RPMI8226 (cell line): Measurements from ENCODE around the gene HOXA5.

ENCODE experiments used
- DNase-seq: peaks from one replicate; pipeline ENCODE4 v3.0.0-alpha.2; 2015

The HOXA5 gene

DNA sequence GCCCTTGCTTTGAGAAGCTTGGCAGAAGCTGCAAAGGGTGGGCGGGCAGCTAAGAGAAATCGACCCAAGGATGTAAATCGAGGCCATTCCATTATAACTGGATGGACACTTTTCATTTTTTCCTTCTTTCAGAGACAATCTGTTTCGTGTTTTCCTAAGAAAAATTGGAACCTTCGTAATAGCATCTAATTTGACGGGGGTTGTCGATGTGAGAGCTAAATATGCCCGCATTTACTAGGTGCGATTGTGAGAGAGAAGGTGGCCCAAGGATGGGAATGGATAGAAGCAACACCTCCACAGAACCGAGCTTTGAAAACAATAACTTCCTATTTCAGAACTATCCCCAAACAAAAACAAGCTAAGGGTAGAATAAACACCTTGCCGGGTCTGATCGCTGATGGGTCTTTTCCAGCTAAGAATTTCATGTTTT lies 12.1 kb downstream of the HOXA5 start:
- no peak for DNase-seq

- no peak for DNase-seq
Observed at GRCh38 chr7:27130540-27131389, 12.7 kb downstream of the HOXA5 start, which contains the start of gene HOXA4. Gene HOXA4, minus strand, starts transcription at chr7:27130757. Its CDS starts 24 bp downstream, at chr7:27130733.

DNA sequence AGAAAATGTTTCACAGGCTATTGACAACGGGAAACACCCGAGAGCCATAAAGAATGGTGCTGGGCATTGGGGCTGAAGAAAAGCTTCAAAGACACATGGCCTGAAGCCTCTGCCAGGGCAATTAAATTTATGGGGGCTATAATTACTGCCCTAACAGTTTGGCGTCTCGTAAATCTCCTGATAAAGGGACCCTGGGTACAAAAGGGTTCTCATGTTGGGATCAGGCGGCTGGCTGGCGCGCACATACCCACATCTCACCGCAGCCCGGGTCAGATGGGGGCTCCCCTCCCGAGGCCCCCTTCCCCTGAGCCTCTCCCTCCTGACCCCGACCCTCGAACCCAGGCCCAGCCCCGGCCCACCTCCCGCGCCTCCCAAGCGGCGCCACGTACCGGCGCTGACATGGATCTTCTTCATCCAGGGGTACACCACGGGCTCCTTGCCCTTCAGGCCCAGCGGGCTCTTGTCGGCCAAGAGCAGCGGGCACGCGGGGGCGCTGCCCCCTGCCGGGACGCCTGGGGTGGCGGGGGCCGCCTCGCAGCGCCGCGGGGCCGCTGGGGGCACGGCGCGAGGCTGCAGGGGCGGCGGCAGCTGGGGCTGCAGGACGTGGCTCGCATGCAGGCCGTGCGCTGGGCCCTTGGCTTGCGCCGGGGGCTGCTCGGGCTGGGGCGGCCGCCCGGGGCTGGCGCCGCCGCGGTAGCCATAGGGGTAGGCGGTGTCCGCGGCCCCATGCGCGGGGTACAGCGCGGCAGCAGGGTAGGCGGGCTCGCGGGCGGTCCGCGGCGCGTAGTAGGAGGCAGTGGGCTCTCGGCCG lies 13.5 kb downstream of the HOXA5 start:
- no peak for DNase-seq

DNA sequence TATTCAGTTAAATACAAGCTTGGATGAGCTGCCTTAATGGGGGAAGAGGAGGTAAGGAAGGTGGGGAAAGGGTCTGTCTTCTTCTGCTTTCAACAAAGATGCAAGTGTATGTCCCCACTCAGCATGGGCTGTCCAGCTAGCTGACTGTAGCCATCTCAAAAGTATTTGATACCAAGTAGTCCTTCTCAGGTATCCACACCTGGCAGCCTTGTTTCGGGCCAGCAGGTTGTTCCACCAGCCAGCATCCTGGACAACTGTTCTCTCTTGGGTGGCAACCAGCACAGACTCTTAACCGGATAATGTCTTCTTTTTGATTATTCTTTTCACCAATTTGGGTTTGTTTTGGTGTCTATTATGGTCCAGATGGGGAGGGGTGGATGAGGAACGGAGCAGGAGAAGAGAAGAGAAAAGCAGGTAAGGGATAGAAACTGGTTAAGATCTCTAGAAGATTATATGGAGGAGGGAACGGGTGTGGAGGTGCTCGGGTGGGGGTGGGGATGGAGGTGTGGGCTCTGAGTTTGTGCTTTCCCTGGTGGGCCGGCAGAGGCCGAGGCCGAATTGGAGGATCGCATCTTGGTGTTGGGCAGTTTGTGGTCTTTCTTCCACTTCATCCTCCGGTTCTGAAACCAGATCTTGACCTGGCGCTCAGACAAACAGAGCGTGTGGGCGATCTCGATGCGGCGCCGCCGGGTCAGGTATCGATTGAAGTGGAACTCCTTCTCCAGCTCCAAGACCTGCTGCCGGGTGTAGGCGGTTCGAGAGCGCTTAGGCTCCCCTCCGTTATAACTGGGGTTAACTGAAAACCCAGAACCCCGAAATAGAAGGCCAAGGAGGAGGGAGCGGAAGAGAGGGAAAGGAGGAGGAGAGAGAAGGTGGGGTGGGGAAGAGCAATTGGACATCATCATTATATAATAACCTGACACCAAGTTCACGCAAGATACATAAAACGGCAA lies 14.4 kb downstream of the HOXA5 start:
- DNase-seq = no peak

- DNase-seq = no peak
Observed at GRCh38 chr7:27128034-27128433, 15.4 kb downstream of the HOXA5 start.

GRCh38 chr7:27126596-27127327 lies 16.7 kb downstream of the HOXA5 start:
- no peak for DNase-seq

DNA sequence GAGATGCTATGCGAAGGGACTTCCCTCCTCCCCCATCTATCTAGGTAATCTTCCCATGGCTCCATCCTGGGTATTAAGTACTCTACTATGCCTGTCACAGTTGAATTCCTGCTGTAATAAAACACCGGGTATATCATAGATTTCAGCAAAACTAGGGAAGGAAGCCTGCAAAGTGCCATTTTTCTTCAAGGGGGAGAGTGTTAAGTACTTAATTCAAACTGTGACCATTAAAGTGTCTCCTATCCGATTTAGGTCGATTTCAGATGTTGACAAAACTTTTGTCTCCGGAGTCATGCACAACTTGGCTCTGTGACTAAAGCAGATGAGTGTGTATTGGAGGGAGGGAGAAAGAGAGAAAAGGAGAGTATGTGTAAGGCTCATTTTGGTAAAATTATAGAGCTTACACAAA lies 17.5 kb downstream of the HOXA5 start:
- no peak for DNase-seq

DNA sequence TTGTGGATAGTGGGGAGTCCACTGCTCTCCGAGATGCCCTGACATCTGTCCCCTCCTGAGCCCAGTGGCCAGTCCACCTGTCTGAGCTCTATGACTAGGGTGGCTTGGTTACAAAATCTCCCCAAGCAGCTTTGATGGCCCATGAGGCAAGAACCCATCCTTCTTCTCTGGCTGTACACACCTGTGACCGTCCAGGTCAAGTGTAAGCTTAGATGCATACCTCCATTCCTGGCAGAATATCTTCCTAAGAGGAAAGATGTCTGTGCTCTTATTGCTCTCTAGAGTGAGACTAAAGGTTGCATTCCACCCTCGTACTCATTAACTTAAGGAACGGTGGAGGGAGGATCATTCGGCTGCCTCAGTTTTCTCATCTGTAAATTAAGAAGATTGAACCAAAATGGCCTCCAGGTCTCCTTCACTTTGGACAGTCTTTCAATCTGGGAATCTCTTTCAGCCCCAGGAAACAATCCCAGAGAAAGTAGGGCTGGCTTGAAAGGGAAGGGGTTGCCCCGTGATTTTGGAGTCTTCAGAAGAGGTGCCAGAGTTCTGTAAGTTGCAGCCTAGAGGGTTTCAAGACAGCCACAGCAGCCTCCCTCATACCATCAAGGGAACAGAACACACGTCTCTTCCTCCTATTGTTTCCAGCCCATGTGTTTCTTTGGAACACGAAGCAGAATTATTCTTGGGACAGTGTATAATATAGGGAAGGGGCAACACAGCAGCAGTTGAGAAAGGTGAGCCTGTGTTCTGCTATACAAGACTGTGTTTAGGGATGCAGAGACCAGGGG lies 18.4 kb downstream of the HOXA5 start:
- no peak for DNase-seq

GRCh38 chr7:27124096-27124901 lies 19.2 kb downstream of the HOXA5 start:
- no peak for DNase-seq

DNA sequence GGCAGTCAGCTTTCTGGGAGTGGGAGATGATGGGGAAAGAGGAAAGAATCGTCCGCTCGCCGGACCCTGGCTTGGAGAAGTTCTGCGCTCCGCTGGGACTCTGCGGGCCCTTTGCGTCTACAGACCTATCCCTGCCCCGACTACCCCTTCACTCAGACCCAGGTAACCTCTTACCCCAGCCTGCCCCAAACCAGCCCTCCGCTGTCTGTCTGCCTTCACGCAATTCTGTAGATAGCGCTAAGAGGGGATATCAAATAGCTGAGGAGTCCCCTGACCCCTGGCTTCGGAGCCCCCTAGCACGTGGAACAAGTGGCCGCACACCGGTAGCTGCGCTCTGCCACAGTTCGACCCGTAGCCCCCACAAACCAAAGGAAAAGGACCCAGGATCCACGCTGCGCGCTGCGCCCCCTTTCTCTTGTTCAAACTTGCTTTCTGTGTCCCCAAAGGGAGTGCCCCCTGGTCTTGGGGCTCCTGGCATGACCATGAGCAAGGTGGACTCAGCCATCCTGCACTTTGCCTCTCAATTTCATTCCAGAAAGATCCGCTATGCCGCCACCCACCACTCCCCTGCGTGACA lies 19.9 kb downstream of the HOXA5 start:
- DNase-seq = no peak

DNA sequence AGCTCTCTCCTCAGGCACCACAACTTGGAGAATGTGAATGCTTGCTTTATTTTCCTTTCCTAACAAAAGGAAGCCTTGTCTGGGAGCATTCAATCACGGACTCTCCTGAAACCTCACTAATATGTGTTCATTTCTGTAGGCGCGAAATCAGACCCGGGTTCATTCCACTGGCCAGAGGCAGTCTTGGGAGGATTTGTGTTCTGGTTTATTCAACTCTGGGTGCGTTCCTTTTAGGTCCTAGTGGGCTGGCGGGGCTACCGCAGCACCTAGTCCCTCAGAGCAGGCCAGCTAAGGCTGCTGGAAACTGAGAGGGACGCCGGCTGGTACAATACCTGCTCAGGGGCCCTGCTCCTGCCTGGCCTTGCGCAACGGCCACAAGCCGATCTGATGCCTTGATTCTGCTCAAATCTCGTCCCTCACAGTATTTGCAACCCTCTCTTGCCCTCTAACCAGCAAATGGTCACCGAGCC lies 20.4 kb downstream of the HOXA5 start:
- DNase-seq = no peak

- no peak for DNase-seq
Observed at GRCh38 chr7:27122077-27122910, 21.2 kb downstream of the HOXA5 start.

DNA sequence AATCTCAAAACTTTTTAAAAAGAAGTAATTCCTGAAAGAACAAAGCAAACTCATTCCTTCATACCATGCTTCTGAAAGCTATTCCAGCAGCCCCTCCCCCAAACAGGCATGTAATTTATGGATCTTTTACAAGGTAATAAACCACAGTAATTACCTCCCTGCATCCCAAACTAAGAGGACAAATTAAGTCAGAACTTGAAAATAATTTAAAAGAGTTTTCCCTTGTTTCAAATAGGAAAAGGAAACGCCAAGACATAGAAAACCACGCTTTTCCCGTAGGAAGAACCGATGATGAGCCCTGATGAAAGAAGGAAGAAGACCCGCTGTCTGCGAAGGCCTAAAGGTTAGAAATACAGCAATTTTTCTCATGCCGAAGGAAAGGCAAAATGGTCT lies 21.8 kb downstream of the HOXA5 start:
- DNase-seq = no peak

DNA sequence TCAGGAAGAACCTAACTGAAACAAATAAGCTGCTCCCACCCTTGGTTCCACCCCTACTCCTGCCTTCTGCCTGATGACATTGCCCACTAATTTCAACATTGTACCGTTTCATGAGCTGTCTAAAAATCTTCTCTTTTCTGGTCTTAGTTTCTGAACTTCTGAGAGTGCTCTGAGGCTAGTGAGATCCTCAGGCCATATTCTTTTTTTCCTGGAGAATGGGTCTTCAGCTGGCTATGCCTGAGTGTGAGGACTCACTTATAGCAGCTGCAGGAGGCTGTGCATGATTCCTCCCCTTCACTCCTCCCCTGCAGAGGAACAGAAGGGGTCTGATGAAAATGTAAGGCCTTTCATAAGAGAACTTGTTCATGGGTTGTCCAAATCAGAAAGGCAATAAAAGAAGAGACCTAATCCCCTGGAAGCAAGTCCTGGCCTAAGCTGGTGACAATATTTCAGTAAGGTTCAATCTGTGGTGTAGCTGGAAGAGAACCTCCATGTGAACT lies 24.0 kb downstream of the HOXA5 start:
- no peak for DNase-seq

GRCh38 chr7:27118580-27118979 lies 24.9 kb downstream of the HOXA5 start:
- DNase-seq = no peak

GRCh38 chr7:27117887-27118491 lies 25.5 kb downstream of the HOXA5 start:
- DNase-seq = no peak

DNA sequence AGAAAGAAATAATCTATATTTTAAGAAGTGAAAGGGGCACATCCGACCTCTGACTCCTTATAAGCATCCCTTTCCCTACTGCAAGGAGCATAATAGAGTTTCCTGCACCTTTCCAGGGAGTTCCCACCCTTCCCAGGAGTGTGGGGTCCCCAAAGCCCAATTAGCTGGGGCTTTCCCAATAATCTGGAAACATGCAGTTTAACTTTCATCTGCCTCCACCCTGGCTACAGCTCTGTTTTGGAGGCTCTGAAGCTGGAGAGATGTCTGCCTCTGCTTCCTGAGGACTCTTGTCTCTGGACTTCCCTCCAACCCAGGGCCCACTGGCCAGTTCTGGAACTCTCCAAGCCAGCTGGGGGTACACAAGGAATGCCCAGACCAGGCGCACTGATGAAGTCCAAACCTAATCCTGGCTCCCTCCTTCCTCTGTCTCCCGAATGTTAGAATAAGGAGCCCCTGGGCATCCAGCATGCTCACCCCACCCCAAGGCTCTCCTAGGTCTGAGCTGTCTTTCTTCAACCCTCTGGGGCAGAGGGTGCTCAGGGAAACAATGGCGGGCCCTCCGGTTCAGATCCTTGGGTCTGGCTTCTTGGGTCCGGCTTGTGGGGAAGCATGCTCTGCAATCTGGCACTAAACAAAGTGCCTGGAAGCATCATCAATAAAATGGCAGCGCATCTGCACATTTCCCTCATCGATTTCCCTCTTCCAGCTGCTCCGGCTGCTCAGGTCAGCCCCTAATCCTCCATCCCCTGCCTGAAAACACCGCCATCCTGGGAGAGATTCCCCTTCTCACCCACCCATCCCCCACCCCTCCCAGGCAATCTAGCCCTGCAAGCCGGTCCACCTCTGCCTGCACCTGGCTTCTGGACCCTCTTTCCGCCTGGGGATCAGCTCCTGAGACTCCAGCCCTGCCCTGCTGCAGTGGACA lies 26.3 kb downstream of the HOXA5 start:
- DNase-seq = no peak
